ENCODE results near the gene RPS27. TPM values are rescaled to one million over a fixed set of nuclear protein-coding genes. Genes with fewer than 3 reads are reported as not detected.

Gene RPS27
- total RNA-seq, 1 experiment from 2014 or later, result 1,548 TPM

GRCh38 chr1:153945131-153945794, 45.3 kb upstream of the RPS27 start:
- TF ChIP-seq CTCF (conservative IDR thresholded peaks at IDR 0.05; ENCODE audit: low read depth, low read length) (no peak), EZH2 (IDR thresholded peaks at IDR 0.05; ENCODE audit: borderline replicate concordance, low read depth, low read length, poor library complexity, severe bottlenecking) (no peak)
- peak; percentile 41 for DNase-seq (ENCODE audit: low spot score)
- ChIA-PET CTCF (interaction anchor here (0.5 kb wide), 1 partner anchor 334 kb away, joined by 4 read pairs; no protein-coding TSS in a partner anchor), POLR2A (ENCODE audit: low non-redundant PET) (no interaction called here)
- intact Hi-C loops (cut with micrococcal nuclease; ENCODE audit: unreplicated experiment), result no loop called here
- peaks cover 24% of the 10 kb centered on the region for H3K36me3 ChIP-seq (ENCODE audit: insufficient read depth, low read length, poor library complexity, severe bottlenecking)
- BruUV-seq (replicated peaks), result no TSS peak
- peak overlapping the region; percentile 94 for H3K27ac ChIP-seq (ENCODE audit: low read depth, low read length, poor library complexity, severe bottlenecking)
- H3K4me1 ChIP-seq (ENCODE audit: insufficient read depth, low read length, poor library complexity, severe bottlenecking), result peaks cover 6% of the 10 kb centered on the region
- peak overlapping the region; percentile 98 for H3K4me3 ChIP-seq (ENCODE audit: low read depth, low read length, poor library complexity, severe bottlenecking)
- no peaks in the 10 kb centered on the region for H3K27me3 ChIP-seq (replicated peaks; ENCODE audit: insufficient read depth, low read depth, low read length, poor library complexity)
- no peaks in the 10 kb centered on the region for H3K9me3 ChIP-seq (ENCODE audit: low read depth, low read length, poor library complexity, severe bottlenecking)

GRCh38 chr1:153945795-153946621, 44.6 kb upstream of the RPS27 start:
- BruUV-seq (replicated peaks), result no TSS peak
- peak; percentile 52 for DNase-seq (ENCODE audit: low spot score)
- intact Hi-C loops (cut with micrococcal nuclease; ENCODE audit: unreplicated experiment), result loop anchor here (2.0 kb wide), 1 partner anchor 149 kb away; no protein-coding TSS in a partner anchor

More at GRCh38 chr1:153945795-153946621, 44.6 kb upstream of the RPS27 start:
- Histone ChIP-seq H3K9me3 (ENCODE audit: low read depth, low read length, poor library complexity, severe bottlenecking) (no peaks in the 10 kb centered on the region), H3K4me1 (ENCODE audit: insufficient read depth, low read length, poor library complexity, severe bottlenecking) (peaks cover 6% of the 10 kb centered on the region), H3K27ac (ENCODE audit: low read depth, low read length, poor library complexity, severe bottlenecking) (peak overlapping the region; percentile 94), H3K36me3 (ENCODE audit: insufficient read depth, low read length, poor library complexity, severe bottlenecking) (peaks cover 28% of the 10 kb centered on the region), H3K27me3 (replicated peaks; ENCODE audit: insufficient read depth, low read depth, low read length, poor library complexity) (no peaks in the 10 kb centered on the region), H3K4me3 (ENCODE audit: low read depth, low read length, poor library complexity, severe bottlenecking) (peak overlapping the region; percentile 98)
- ChIA-PET CTCF (interaction anchor here (0.6 to 1.6 kb wide), 8 partner anchors 10 to 1239 kb away, joined by 3 to 14 read pairs (median 5); partner anchors contain the start of genes RAB13 and SLC39A1), POLR2A (ENCODE audit: low non-redundant PET) (interaction anchor here (0.6 to 0.7 kb wide), 3 partner anchors 18 to 44 kb away, joined by 3 to 16 read pairs (median 7); no protein-coding TSS in a partner anchor)
- no peak for TF ChIP-seq EZH2 (IDR thresholded peaks at IDR 0.05; ENCODE audit: borderline replicate concordance, low read depth, low read length, poor library complexity, severe bottlenecking)
- TF ChIP-seq CTCF (conservative IDR thresholded peaks at IDR 0.05; ENCODE audit: low read depth, low read length), result no peak

Measured in A673 (cell line).